SU-DHL-6 (cell line): ENCODE results near the gene IZUMO1R.

ENCODE experiments used
- EZH2phosphoT487 ChIP-seq: fragments of 200-600 bp; sonication (generic), shearing (Covaris generic); conservative IDR thresholded peaks from 2 replicates; pipeline ENCODE4 v1.6.1; 2018; ENCODE audit warnings: mild to moderate bottlenecking, antibody characterized with exemption, low read length, moderate library complexity, mixed read lengths
- TF ChIP-seq, protein P1 (sequence below): fragments of 200-600 bp; sonication (generic); IDR thresholded peaks from one replicate; pipeline ENCODE4 v1.5.1; 2017; ENCODE audit warnings: antibody characterized with exemption, mild to moderate bottlenecking, low read length, moderate library complexity; ENCODE audit not compliant: insufficient read depth, poor library complexity, severe bottlenecking

DNA sequence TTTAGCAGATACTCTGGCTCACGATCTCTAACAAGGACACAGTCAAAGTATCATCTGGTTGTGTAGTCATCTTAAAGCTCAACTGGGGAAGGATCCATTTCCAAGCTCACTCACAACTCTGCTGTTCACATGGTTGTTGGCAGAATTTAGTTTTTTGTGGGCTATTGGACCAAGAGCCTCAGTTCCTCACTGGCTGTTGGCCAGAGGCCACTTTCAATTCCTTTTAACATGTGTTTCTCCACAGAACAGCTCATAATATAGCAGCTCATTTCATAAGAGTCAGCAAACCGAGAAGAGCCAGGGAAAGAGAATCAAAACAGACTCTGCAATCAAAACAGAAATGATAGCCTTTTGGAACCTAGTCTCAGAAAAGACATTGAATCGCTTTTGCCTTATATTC is 22.6 kb downstream of the IZUMO1R start:
- TF ChIP-seq, protein P1, sequence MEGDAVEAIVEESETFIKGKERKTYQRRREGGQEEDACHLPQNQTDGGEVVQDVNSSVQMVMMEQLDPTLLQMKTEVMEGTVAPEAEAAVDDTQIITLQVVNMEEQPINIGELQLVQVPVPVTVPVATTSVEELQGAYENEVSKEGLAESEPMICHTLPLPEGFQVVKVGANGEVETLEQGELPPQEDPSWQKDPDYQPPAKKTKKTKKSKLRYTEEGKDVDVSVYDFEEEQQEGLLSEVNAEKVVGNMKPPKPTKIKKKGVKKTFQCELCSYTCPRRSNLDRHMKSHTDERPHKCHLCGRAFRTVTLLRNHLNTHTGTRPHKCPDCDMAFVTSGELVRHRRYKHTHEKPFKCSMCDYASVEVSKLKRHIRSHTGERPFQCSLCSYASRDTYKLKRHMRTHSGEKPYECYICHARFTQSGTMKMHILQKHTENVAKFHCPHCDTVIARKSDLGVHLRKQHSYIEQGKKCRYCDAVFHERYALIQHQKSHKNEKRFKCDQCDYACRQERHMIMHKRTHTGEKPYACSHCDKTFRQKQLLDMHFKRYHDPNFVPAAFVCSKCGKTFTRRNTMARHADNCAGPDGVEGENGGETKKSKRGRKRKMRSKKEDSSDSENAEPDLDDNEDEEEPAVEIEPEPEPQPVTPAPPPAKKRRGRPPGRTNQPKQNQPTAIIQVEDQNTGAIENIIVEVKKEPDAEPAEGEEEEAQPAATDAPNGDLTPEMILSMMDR, result no peak
- no peak for TF ChIP-seq EZH2phosphoT487
